GDM1 (cell line): ENCODE measurements around the gene ASXL2.
A peak's percentile ranks its signal among the peaks of the same experiment; 100 is the strongest.
"Not testable (repeated sequence)": the region's sequence is repeated elsewhere in the genome, so short reads cannot be mapped to it uniquely, and the experiment has no call there.

ENCODE experiments used
- DNase-seq: peaks from one replicate; lab custom pipeline; 2025; lab: John Stamatoyannopoulos, UW

The ASXL2 gene

GRCh38 chr2:25891672-25892071, 13.4 kb upstream of the ASXL2 start:
- DNase-seq: no peak

GRCh38 chr2:25887624-25888242, 9.4 kb upstream of the ASXL2 start:
- no peak for DNase-seq

- no peak for DNase-seq
Observed at GRCh38 chr2:25885933-25886332, 7.6 kb upstream of the ASXL2 start.

GRCh38 chr2:25881764-25882163, 3.5 kb upstream of the ASXL2 start:
- no peak for DNase-seq

GRCh38 chr2:25879133-25879730, 945 bp upstream of the ASXL2 start:
- DNase-seq: no peak

GRCh38 chr2:25877431-25878360, 591 bp downstream of the ASXL2 start:
- DNase-seq: peak; percentile 42

- no peak for DNase-seq
Observed at GRCh38 chr2:25872134-25872533, 6.2 kb downstream of the ASXL2 start.

DNA sequence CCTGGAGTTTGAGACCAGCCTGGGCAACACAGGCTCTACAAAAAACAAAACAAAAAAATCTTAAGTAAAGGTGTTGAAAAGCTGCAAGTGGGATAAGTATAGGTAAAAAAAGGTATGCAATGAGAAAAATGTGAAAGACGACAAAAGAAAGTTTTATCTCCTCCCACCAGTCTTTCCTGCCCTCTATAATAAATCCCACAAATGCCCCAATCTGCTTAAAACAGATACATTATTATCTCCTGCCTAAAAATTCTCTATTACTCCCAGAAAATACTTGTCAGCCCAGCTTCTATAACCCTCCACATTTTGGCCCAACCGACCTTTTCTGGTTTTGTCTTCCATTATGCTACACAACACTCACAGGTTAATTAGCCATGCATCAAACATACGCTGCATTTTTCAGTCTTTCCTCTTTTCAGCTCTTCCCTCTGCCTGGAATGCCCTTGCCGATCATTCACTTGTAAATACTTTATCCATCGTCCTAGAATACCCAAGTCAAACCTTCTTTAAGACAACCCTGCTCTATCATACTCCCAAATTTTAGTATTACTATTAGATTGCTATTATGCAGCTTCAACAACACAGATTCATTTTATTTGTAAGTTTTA, 10.8 kb downstream of the ASXL2 start:
- no peak for DNase-seq

GRCh38 chr2:25856377-25856776, 21.9 kb downstream of the ASXL2 start:
- no peak for DNase-seq

DNA sequence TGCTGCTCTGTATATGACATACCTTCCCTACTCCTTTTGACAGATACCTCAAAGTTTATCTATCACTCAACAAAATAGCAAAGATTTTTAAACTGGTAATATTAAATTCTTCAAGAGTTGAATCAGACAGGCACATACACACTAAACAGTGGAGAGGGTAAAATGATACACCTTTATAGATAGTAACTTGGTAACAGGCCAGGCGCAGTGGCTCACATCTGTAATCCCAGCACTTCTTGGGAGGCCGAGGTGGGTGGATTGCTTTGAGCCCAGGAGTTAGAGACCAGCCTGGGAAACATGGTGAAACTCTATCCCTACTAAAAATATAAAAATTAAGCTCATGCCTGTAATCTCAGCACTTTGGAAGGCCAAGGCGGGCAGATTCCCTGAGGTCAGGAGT, 23.2 kb downstream of the ASXL2 start:
- DNase-seq: no peak

DNA sequence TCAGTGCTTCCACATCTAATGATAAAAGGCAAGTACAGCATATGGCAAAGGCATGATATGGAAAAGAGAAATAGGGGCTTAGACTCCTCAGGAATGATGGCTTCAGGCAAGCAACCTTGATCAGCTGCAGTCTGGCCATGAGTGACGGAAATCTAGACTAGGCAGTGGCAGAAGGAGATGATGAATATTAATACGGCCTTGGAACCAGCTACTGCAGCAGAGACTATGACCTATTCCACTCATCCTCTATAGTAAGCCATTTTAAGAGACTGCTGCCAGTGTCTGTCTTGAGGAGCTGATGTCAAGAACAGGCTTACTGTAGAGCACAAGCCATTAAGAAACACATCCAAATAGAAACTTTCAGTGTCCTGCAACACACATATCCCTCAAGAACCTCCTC, 23.7 kb downstream of the ASXL2 start:
- no peak for DNase-seq

DNA sequence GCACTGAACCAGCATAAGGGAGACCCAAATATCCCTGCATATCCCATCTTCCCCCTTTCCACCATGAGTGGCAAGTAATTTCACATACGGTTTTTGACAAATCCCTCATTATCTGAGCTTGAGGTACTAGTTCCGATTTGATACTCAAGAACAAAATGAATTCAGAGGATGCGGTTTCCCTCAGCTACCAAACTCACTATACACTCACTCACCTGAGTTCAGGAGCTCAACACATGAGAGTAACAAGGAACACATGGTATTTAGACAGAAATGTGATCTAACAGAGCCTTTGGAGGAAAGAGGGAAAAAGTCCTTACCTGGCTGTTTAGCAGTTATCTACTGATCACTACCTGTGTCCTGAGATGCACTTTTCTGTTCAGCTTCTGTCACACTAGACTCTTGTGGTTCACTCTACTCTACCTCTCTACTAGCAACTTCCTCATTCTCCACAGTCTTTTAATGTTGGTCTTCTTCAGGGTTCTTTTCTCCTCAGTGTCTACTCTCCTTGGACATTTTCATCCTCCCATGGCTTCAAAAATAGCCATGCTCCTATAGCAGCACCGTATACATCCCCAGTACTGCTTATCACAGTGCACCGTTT, 25.1 kb downstream of the ASXL2 start:
- DNase-seq: peak; percentile 9

DNA sequence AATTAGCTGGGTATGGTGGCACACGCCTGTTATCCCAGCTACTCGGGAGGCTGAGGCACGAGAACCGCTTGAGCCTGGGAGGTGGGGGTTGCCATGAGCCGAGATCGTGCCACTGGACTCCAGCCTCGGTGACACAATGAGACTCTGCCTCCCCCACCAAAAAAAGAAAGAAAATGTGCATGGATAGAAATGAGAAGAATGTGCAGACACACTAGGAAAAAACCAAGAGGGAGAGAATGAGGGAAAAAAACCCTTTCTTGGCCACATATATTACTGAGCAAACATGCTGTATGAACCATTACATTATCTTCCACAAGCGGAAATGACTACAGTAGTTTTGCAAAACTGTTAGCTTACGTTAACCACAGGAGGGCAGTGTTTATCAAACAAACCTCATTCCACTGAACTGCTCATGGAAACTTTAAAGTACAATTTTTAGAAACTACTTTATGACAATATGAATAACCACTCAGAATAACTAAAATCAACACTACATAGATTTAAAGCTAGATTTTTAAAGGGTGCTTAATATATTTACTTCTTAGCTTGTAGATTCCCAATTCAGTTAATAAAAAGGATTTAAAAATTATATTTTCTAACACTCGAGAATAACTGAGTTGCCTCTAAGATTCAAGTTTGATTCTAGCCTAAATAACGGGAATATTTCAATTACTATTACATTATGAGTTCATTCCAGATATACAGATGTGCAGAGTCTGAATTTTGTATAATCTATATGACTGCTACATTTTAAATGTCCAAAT, 26.4 kb downstream of the ASXL2 start:
- peak; percentile 56 for DNase-seq

GRCh38 chr2:25850400-25850799, 27.9 kb downstream of the ASXL2 start:
- DNase-seq: not testable (repeated sequence)

- not testable (repeated sequence) for DNase-seq
Observed at GRCh38 chr2:25849350-25849749, 28.9 kb downstream of the ASXL2 start.

DNA sequence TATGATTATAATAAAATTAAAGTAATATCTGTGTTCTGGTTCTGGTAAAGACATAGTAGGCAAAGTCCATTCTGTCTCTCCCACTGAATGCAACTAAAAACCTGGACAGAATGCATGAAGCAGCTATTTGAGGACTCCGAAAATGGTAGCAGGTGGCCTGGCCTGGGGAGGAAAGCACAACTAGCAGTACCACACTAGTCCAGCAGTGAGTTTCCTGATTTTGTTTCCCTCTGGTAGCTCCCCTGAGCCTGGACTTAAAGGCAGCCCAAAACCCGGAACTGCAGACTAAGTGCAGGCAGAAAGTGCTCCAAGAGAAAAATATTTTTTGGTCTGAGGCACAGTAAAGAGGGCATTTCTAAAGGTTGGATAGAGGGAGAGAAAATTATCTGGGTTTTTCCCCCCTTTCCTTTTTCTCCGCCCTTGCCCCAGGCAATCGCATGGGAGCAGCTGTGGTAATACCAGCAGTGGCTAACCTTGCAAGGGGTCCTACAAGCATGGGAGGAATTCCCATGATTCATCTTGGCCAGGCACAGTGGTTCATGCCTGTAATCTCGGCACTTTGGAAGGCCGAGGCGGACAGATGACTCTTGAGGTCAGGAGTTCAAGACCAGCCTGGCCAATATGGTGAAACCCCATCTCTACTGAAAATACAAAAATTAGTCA, 32.3 kb downstream of the ASXL2 start:
- no peak for DNase-seq

- DNase-seq: no peak
Observed at GRCh38 chr2:25844089-25844488, 34.2 kb downstream of the ASXL2 start.

DNA sequence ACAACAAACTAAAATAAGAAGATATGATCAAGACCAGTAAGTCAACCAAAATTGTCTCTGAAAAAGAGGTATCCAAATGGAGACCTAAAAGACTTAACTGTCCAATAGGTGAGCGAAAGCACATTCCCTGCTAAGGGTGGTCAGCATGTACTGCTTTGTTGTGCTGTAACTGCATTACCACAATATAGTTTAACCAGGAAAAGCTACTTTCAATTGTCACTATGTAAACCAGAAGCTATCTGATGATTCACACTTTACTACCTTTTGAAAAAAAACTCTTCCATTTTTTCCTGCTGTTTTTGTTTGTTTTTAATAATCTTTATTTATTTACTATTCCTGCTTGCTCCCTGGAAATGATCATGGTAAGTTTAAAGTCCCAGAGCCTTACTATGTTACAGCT, 36.1 kb downstream of the ASXL2 start:
- no peak for DNase-seq

DNA sequence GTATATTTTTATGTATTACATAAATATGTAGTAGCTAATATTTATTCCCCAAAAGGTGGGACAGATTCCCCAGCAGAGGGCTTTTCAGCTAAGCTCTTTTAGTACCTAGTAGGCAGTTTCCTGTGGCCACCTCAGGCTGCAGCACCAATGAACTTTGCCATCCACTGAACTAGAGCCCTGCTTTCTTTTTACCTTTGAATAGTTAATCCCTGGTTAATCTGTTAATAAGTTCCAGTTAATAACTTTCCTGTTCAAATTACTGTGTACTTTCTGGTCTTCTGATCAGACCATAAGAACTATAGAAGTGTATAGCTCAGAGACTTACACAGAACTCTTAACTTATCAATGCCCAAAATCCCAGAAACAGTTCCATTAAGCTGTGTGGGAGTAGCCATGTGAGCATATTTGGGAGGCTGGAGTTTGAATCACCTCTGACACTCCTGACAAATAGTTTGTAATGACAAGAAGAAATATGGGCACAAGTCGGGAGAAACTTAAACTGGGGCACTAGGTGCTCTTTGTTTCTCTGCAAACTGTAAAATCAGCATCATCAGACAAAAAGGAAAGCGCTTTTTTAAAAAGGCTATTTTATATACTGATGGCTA, 40.0 kb downstream of the ASXL2 start:
- no peak for DNase-seq

DNA sequence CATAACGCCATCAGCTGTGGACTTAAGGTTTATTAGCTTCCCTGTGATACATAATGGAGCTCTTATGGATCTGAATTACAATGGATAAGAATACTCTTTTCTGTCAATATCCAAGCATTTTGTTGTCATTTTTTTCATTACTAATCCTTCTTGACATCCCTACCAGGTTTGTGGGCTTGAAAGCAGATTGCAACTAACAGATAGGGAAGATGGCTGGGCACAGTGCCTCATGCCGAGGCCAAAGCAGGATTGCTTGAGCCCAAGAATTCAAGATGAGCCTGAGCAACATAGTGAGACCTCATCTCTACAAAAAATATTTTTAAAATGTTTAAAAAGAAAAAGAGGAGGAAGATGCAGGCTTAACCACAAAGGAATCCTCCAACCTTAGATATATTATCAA, 42.4 kb downstream of the ASXL2 start:
- DNase-seq: no peak

GRCh38 chr2:25833566-25833965, 44.7 kb downstream of the ASXL2 start:
- DNase-seq: no peak
